ENCODE data around the gene OR2T6.
"Not testable (repeated sequence)": the region's sequence is repeated elsewhere in the genome, so short reads cannot be mapped to it uniquely, and the experiment has no call there.

The OR2T6 gene

GRCh38 chr1:248433811-248434415 is 58.4 kb downstream of the OR2T6 start:
- DNase-seq (ENCODE audit: low read depth, low spot score), result not testable (repeated sequence)

GRCh38 chr1:248434913-248435312 is 59.4 kb downstream of the OR2T6 start:
- not testable (repeated sequence) for DNase-seq (ENCODE audit: low read depth, low spot score)

- DNase-seq (ENCODE audit: low read depth, low spot score), result not testable (repeated sequence)
Observed at GRCh38 chr1:248436303-248436702, 60.8 kb downstream of the OR2T6 start.

GRCh38 chr1:248438668-248439067 is 63.1 kb downstream of the OR2T6 start:
- not testable (repeated sequence) for DNase-seq (ENCODE audit: low read depth, low spot score)

GRCh38 chr1:248439283-248439682 is 63.7 kb downstream of the OR2T6 start:
- not testable (repeated sequence) for DNase-seq (ENCODE audit: low read depth, low spot score)

All from brain pericyte (primary cell).